B cell (primary cell): ENCODE results near the gene RTN4.

Experiments
- CTCF ChIP-seq: fragments of 200-600 bp; IDR thresholded peaks from one replicate; pipeline ENCODE4 v1.8.0; 2022; ENCODE audit warnings: antibody characterized with exemption, mild to moderate bottlenecking
- EZH2 ChIP-seq: IDR thresholded peaks from 2 replicates; pipeline ENCODE4 v1.6.1; 2012; ENCODE audit warnings: borderline replicate concordance, low read depth, mild to moderate bottlenecking, moderate library complexity, low read length; ENCODE audit not compliant: insufficient read depth, poor library complexity, severe bottlenecking

- TF ChIP-seq CTCF (no peak), EZH2 (no peak)
These were observed 37.7 kb upstream of the RTN4 start for GRCh38 chr2:55087936-55088335.
